HG02642 (cell line): Measurements from ENCODE around the gene RFFL.
A peak's percentile ranks its signal among the peaks of the same experiment; 100 is the strongest.
"Not testable (repeated sequence)": the region's sequence is repeated elsewhere in the genome, so short reads cannot be mapped to it uniquely, and the experiment has no call there.

Source experiments
- ATAC-seq: cut with Tn5 transposase; IDR thresholded peaks from one replicate; pipeline ENCODE4 v1.9.1; 2021; ENCODE audit warnings: mild to moderate bottlenecking; ENCODE audit not compliant: unreplicated experiment, poor library complexity

RFFL gene

DNA sequence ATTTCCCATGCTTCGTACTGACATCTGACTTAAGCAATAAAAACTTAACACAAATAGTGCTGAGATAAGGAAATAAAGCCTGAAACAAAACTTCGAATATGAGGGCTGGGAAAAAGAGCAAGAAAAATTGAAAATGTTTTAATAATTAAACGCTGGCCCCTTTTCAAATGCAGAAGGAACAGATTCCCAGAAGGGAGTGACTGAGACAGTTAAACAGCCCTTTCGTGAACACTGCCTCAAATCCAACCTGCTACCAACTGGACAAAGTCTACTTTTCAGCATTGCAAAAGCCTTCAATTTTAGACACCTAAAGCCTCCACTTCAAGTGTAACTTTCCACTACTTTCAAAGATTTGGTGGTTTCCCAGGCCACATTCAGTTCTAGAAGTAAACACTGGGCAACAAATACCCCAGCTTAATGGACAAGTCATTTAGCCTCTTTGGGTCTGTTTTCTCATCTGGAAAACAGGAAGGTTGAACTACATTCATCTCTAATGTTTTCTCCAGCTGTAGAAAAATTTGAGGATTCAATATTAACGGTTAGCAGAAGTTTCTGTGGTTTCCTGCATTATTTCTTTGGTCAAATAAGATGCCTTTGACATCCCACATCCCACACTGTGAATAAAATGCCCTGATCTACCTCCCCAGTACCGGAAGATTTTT, 11.8 kb downstream of the RFFL start:
- ATAC-seq = peak; percentile 33

GRCh38 chr17:35051183-35051578, 12.3 kb downstream of the RFFL start:
- ATAC-seq = peak; percentile 63

DNA sequence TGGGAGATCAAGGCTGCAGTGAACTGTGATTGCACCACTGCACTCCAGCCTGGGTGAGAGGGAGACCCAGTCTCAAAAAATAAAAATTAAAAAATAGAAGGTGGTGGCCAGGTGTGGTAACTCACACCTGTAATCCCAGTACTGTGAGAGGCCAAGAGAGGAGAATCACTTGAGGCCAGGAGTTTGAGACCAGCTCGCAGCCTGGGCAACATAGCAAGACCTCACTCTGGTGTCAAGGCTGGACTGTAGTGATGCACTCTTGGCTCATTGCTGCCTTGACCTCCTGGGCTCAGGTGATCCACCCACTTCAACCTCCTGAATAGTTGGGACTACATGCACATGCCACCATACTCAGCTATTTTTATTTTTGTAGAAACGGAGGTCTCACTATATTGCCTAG, 13.3 kb downstream of the RFFL start:
- no peak for ATAC-seq

DNA sequence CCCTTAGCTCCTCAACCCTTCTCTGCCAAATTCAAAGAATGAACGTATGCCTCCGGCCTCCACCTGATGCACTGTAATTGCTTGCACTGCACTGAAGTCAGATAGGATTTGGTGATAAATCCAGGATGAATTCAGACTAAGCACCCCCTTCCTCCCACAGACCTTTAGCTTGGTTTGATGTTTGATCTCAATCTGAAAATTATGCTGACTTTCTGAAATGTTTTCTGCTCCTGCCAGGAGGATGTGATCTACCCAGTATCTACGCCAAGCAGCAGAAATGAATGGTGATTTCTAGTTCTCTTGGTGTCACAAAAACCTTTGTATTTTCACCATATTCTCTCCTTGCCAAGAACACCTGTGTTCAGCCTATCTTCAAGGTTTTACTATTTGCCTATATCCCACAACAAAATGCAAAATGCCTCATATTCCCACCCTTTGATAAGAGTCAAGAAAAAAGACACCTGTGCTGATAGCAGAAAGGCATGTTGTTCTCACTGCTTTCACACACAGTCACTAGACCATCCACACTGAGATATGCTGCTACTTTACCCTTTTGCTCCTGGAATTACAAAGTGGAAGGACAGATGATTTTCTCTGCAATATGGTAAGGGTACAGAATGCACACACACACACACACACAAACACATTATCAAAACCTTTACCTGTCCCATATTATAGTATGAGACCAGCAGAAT, 14.7 kb downstream of the RFFL start:
- no peak for ATAC-seq

- no peak for ATAC-seq
Measured at GRCh38 chr17:35046740-35047283, 16.7 kb downstream of the RFFL start.

- no peak for ATAC-seq
Measured at GRCh38 chr17:35046245-35046644, 17.3 kb downstream of the RFFL start.

GRCh38 chr17:35045458-35045979, 18.0 kb downstream of the RFFL start:
- not testable (repeated sequence) for ATAC-seq

DNA sequence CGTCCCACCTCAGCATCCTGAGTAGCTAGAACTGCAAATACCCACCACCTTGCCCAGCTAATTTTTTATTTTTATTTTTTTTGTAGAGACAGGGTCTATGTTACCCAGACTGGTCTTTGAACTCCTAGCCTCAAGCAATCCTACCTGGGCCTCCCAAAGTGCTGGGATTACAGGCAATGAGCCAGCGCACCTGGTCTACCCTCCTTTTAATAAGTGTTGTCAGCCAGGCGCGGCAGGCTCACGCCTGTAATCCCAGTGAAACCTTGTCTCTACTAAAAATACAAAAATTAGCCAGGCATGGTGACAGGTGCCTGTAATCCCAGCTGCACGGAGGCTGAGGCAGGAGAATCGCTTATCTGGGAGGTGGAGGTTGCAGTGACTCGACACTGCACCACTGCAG, 19.3 kb downstream of the RFFL start:
- no peak for ATAC-seq

GRCh38 chr17:35041390-35041789, 22.1 kb downstream of the RFFL start:
- no peak for ATAC-seq

DNA sequence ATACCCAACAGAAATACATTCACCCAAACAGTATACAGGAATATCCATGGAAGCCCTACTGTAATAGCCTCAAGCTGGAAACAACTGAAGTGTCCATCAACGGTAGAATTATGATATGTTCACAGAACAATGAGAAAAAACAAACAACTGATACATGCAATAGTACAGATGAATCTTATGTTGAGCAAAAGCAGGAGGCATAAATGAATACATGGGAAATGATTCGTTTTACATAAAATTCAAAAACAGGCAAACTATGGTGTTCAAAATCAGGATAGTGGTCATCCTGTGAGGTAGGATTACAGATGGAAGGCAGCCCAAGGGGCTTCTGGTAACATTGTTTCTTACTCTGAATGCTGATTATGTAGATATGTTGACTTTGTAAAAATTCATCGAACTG, 25.1 kb downstream of the RFFL start:
- ATAC-seq = no peak

GRCh38 chr17:35030780-35031179, 32.7 kb downstream of the RFFL start:
- ATAC-seq = no peak

- ATAC-seq = no peak
Measured at GRCh38 chr17:35028531-35029262, 34.8 kb downstream of the RFFL start.

- not testable (repeated sequence) for ATAC-seq
Measured at GRCh38 chr17:35028097-35028496, 35.4 kb downstream of the RFFL start.

- ATAC-seq = no peak
Measured at GRCh38 chr17:35025541-35025940, 38.0 kb downstream of the RFFL start.

DNA sequence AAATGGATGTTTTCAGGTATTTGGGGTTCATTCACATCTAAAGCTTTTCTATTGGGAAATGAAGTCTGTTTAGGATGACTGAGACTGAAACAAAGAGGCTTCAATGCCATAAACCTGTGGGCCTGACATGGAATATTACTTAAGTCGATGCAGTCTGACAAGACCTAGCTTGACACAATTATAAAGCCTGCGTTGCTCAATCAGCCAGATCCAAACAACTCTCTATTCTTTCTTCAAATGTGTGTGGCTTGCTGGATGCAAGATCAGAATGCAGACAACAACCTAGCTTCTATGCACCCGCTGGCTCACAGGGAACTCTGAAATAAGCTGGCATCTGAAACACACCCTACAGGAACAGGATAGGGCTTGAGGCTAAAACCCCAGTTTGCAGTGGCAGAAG, 40.0 kb downstream of the RFFL start:
- ATAC-seq = no peak

- peak; percentile 56 for ATAC-seq
Measured at GRCh38 chr17:35022536-35023063, 40.9 kb downstream of the RFFL start.

- no peak for ATAC-seq
Measured at GRCh38 chr17:35021520-35022380, 41.8 kb downstream of the RFFL start.

DNA sequence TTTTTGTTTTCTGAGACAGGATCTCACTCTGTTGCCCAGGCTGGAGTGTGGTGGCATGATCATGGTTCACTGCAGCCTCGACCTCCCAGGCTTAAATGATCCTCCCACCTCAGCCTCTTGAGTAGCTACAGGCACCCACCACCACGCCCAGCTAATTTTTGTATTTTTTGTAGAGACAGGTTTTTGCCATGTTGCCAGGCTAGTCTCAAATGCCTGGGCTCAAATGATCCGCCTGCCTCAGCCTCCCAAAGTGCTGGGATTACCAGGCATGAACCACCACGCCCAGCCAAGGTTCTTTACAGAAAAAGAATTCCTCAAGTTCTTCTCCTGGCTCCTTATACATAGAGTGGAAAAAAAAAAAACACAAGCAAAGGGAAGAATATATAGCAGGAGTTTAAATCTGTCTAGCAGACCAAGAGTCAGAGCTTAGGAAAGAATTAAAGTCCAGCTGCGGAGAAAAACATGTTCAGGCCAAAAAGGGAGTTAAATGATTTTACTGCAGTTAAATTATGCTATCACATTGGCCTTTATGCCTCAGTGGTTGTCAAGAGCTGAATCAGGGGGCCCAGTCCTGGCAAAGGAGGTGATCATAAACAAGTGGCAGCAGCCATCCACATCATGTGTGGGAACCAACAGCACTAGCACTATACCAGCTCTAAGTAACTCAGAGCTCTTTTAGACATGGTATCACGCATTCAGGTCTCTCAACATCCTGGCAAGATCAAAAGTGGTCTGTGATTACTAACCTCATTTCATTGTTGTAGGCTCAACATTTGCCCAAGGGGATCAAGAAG, 43.9 kb downstream of the RFFL start:
- ATAC-seq = no peak

GRCh38 chr17:35018814-35019213, 44.7 kb downstream of the RFFL start:
- ATAC-seq = no peak
